Measurements from ENCODE around the gene ZBTB46. TPM values are rescaled to one million over a fixed set of nuclear protein-coding genes. Genes with fewer than 3 reads are reported as not detected.

The ZBTB46 gene
- total RNA-seq, 6 experiments from 2014 or later: 1.2 to 4.2 (median 2.4) TPM

GRCh38 chr20:63758152-63758551 lies 72.9 kb downstream of the ZBTB46 start:
- no peak for ATAC-seq
- H3K4me1 ChIP-seq: no peaks in the 10 kb centered on the region
- intact Hi-C loops (cut with DNase I): no loop called here
- H3K9me3 ChIP-seq: no peaks in the 10 kb centered on the region
- no peaks in the 10 kb centered on the region for H3K36me3 ChIP-seq
- WGBS (ENCODE audit: insufficient coverage, low coverage, low lambda C conversion rate, missing lambda C conversion rate): 89% methylated on average over 7 of the region's 7 CpGs
- no peaks in the 10 kb centered on the region for H3K27me3 ChIP-seq
- no peak overlapping the region for H3K4me3 ChIP-seq
- no peak overlapping the region for H3K27ac ChIP-seq
- DNase-seq: no peak
- no peak for TF ChIP-seq POLR2A (IDR thresholded peaks at IDR 0.05)
- no peak for TF ChIP-seq CTCF (IDR thresholded peaks at IDR 0.05)

- ATAC-seq (no peak), DNase-seq (no peak)
- intact Hi-C loops (cut with DNase I): no loop called here
- Histone ChIP-seq H3K36me3 (no peaks in the 10 kb centered on the region), H3K4me1 (no peaks in the 10 kb centered on the region), H3K27me3 (no peaks in the 10 kb centered on the region), H3K27ac (no peak overlapping the region), H3K4me3 (no peak overlapping the region), H3K9me3 (no peaks in the 10 kb centered on the region)
- WGBS (ENCODE audit: insufficient coverage, low coverage, low lambda C conversion rate, missing lambda C conversion rate): 52% methylated on average over 7 of the region's 8 CpGs
- no peak for TF ChIP-seq CTCF (IDR thresholded peaks at IDR 0.05)
- no peak for TF ChIP-seq POLR2A (IDR thresholded peaks at IDR 0.05)
These were observed 74.4 kb downstream of the ZBTB46 start for GRCh38 chr20:63756648-63756991.

- Histone ChIP-seq H3K36me3 (no peaks in the 10 kb centered on the region), H3K4me3 (no peak overlapping the region), H3K9me3 (no peaks in the 10 kb centered on the region), H3K4me1 (no peaks in the 10 kb centered on the region), H3K27me3 (no peaks in the 10 kb centered on the region), H3K27ac (no peak overlapping the region)
- no peak for ATAC-seq
- DNase-seq: no peak
- intact Hi-C loops (cut with DNase I): no loop called here
- WGBS (ENCODE audit: insufficient coverage, low coverage, low lambda C conversion rate, missing lambda C conversion rate): 70% methylated on average over 10 of the region's 18 CpGs
- TF ChIP-seq POLR2A (IDR thresholded peaks at IDR 0.05): no peak
These were observed 75.0 kb downstream of the ZBTB46 start for GRCh38 chr20:63755933-63756647.

- H3K4me1 ChIP-seq: no peaks in the 10 kb centered on the region
- DNase-seq (no peak), ATAC-seq (peak in 1 of 4 donors; percentile 13)
- H3K36me3 ChIP-seq: no peaks in the 10 kb centered on the region
- no peaks in the 10 kb centered on the region for H3K9me3 ChIP-seq
- 74% methylated on average over 3 of the region's 16 CpGs for WGBS (ENCODE audit: insufficient coverage, low coverage, low lambda C conversion rate, missing lambda C conversion rate)
- H3K4me3 ChIP-seq: no peak overlapping the region
- TF ChIP-seq POLR2A (IDR thresholded peaks at IDR 0.05) (no peak), CTCF (IDR thresholded peaks at IDR 0.05) (no peak)
- no peak overlapping the region for H3K27ac ChIP-seq
- intact Hi-C loops (cut with DNase I): no loop called here
- H3K27me3 ChIP-seq: no peaks in the 10 kb centered on the region
These were observed 77.1 kb downstream of the ZBTB46 start for GRCh38 chr20:63754008-63754407.

GRCh38 chr20:63753381-63753780 lies 77.7 kb downstream of the ZBTB46 start:
- H3K27ac ChIP-seq: no peak overlapping the region
- peak in 1 of 4 donors; percentile 15 for ATAC-seq
- H3K4me1 ChIP-seq: no peaks in the 10 kb centered on the region
- intact Hi-C loops (cut with DNase I): no loop called here
- DNase-seq: no peak
- H3K4me3 ChIP-seq: no peak overlapping the region
- TF ChIP-seq POLR2A (IDR thresholded peaks at IDR 0.05): no peak
- no peak for TF ChIP-seq CTCF (IDR thresholded peaks at IDR 0.05)
- H3K9me3 ChIP-seq: no peaks in the 10 kb centered on the region
- H3K36me3 ChIP-seq: no peaks in the 10 kb centered on the region
- no peaks in the 10 kb centered on the region for H3K27me3 ChIP-seq
- no CpG with 5 or more reads among the region's 13 CpGs for WGBS (ENCODE audit: insufficient coverage, low coverage, low lambda C conversion rate, missing lambda C conversion rate)
